Small intestine (tissue), 7 donors: ENCODE results near the gene ARHGEF2. TPM values are rescaled to one million over a fixed set of nuclear protein-coding genes. Genes with fewer than 3 reads are reported as not detected.

Source experiments
- DNase-seq, 2 donors: peaks; one replicate each; pipeline versions ENCODE4 v3.0.0 to v3.0.0-alpha.2; 2013
- FAIRE-seq: peaks from 2 replicates; lab custom pipeline; 2012; peaks lifted over from hg19 to GRCh38; lab: Jason Lieb, UNC
- H3K27ac ChIP-seq, 3 donors: one replicate each; pipeline ENCODE4 v1.5.1; 2013; ENCODE audit warnings: low read length in 2 of 3, mild to moderate bottlenecking in 2 of 3, control low read depth in 1 of 3, inconsistent platforms in 1 of 3, low read depth in 1 of 3, moderate library complexity in 1 of 3
- H3K27me3 ChIP-seq, 3 donors: one replicate each; pipeline ENCODE4 v1.6.1; 2013; ENCODE audit warnings: low read length in 3 of 3, inconsistent platforms in 1 of 3; ENCODE audit not compliant: control insufficient read depth in 3 of 3, insufficient read depth in 3 of 3
- H3K36me3 ChIP-seq, 3 donors: one replicate each; pipeline ENCODE4 v1.6.1; 2013; ENCODE audit warnings: low read length in 3 of 3, inconsistent platforms in 1 of 3, low read depth in 1 of 3, mild to moderate bottlenecking in 1 of 3, moderate library complexity in 1 of 3; ENCODE audit not compliant: control insufficient read depth in 3 of 3, insufficient read depth in 2 of 3
- H3K4me1 ChIP-seq, 3 donors: one replicate each; pipeline ENCODE4 v1.6.1; 2013; ENCODE audit warnings: low read length in 2 of 3, inconsistent platforms in 1 of 3, low read depth in 1 of 3, mild to moderate bottlenecking in 1 of 3, moderate library complexity in 1 of 3; ENCODE audit not compliant: control insufficient read depth in 3 of 3, insufficient read depth in 2 of 3
- H3K4me3 ChIP-seq, 3 donors: one replicate each; pipeline ENCODE4 v1.5.1; 2013; ENCODE audit warnings: low read length in 3 of 3, control low read depth in 1 of 3, inconsistent platforms in 1 of 3, low read depth in 1 of 3, mild to moderate bottlenecking in 1 of 3, moderate library complexity in 1 of 3
- H3K9me3 ChIP-seq, 2 donors: one replicate each; pipeline ENCODE4 v1.6.1; 2013; ENCODE audit warnings: low read depth in 1 of 2, low read length in 1 of 2; ENCODE audit not compliant: control insufficient read depth in 2 of 2, insufficient read depth in 1 of 2
- WGBS, 3 donors: extraction: QIAGEN DNeasy Blood & Tissue Kit; methylation state at CpG; one replicate each; pipeline ENCODE4 v1.1.7; 2013; 5-methylcytosine and 5-hydroxymethylcytosine counted together
- polyA plus RNA-seq, 4 donors: library from polyadenylated mRNA; stranded (reverse) in 3 of 4; unstranded in 1 of 4; fragments of 200-250 nt in 3 of 4; fragments of 120-200 nt in 1 of 4; gene quantifications; one replicate each; pipeline versions ENCODE4 v1.2.1 to v1.2.3, GENCODE V29; 2013
- donor health status: healthy with polysubstance abuse.
- donor health status: control.
- donor health status: control.
- donor health status: Bipolar disorder and iron deficiency.
- donor health status: healthy.

Gene ARHGEF2
- polyA plus RNA-seq, 4 donors, result 14.6 to 61.6 (median 38.2) TPM

- no peak for DNase-seq
- FAIRE-seq, result no peak
- Histone ChIP-seq H3K4me3 (no peak overlapping the region), H3K27ac (no peak overlapping the region), H3K9me3 (no peaks in the 10 kb centered on the region), H3K27me3 (no peaks in the 10 kb centered on the region), H3K36me3 (peaks cover 30 to 90% (median 34%) of the 10 kb centered on the region in 3 donors), H3K4me1 (peaks cover 0 to 3% (median 0%) of the 10 kb centered on the region in 3 donors)
- WGBS, 3 donors, result 94 to 96% (median 95%) methylated on average over 18 to 27 of the region's 27 CpGs
These were observed 27.5 kb downstream of the ARHGEF2 start for GRCh38 chr1:155950829-155951228.

DNA sequence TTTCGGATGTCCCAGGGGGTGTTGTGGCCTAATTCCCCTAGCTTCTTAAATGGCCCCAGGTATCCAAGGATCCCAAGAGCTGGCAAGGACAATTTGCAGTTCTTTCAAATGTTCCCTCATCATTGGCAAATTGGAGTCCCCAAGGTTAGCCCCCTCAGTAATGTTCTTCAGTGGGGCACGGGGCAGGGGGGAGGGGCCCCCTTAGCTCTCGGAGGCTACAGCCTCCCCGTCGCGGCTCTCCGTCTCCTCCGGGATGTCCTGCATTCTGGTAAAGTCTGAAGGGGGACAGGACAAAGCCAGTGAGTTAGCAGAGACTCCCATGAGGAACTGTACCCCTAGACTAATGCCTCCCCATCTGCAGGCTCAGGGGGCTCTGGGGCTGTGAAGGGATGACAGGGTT lies 30.6 kb downstream of the ARHGEF2 start:
- 94 to 96% (median 95%) methylated on average over 8 of the region's 8 CpGs for WGBS, 3 donors
- no peak overlapping the region for H3K4me3 ChIP-seq
- peaks cover 0 to 28% (median 5%) of the 10 kb centered on the region in 3 donors for H3K4me1 ChIP-seq
- DNase-seq (no peak), FAIRE-seq (no peak)
- no peaks in the 10 kb centered on the region for H3K27me3 ChIP-seq
- no peaks in the 10 kb centered on the region for H3K9me3 ChIP-seq
- peaks cover 27 to 72% (median 34%) of the 10 kb centered on the region in 3 donors for H3K36me3 ChIP-seq
- H3K27ac ChIP-seq, result no peak overlapping the region

- H3K36me3 ChIP-seq, result peaks cover 23 to 67% (median 33%) of the 10 kb centered on the region in 3 donors
- H3K4me1 ChIP-seq, result peaks cover 0 to 32% (median 5%) of the 10 kb centered on the region in 3 donors
- no peak for FAIRE-seq
- H3K4me3 ChIP-seq, result no peak overlapping the region
- no peaks in the 10 kb centered on the region for H3K27me3 ChIP-seq
- no peaks in the 10 kb centered on the region for H3K9me3 ChIP-seq
- DNase-seq, result no peak
- 77 to 78% (median 77%) methylated on average over 4 of the region's 4 CpGs for WGBS, 3 donors
- H3K27ac ChIP-seq, result peak overlapping the region in 2 of 3 donors; percentile 12
These were observed 31.1 kb downstream of the ARHGEF2 start for GRCh38 chr1:155947292-155947691.

DNA sequence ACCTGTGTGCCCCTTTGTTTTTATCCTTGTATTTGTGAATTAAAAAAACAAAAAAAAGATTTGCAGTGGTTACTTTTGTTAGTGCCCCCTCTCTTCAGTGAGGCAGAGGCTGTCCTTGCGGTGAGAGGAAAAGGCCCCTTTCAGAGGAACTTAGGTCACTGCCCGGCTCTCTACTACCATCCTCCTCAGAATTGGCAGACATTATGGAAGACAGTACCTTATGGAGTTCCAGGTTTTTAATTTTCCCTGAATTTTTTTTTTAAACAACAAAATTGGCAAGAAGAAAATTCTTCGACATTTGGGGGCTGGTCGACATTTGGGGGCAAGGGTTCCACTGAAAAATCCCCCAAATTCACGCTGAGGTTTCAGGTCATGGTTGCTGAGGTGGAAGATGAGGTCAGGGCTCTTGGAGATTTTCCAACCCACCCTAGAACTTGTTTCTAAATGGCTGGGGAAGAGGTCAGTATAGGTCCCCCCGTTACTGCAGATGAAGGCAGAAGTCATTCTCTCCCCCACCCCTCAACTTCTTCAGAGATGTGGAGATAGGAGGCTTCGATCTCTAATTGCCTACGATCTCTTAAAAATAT lies 31.6 kb downstream of the ARHGEF2 start:
- DNase-seq, result no peak
- no peak for FAIRE-seq
- Histone ChIP-seq H3K36me3 (peaks cover 19 to 62% (median 28%) of the 10 kb centered on the region in 3 donors), H3K9me3 (no peaks in the 10 kb centered on the region), H3K4me3 (no peak overlapping the region), H3K27ac (peak overlapping the region in 2 of 3 donors; percentile 56 to 58), H3K4me1 (peaks cover 0 to 38% (median 5%) of the 10 kb centered on the region in 3 donors), H3K27me3 (no peaks in the 10 kb centered on the region)
- 72 to 84% (median 78%) methylated on average over 8 of the region's 8 CpGs for WGBS, 3 donors

DNA sequence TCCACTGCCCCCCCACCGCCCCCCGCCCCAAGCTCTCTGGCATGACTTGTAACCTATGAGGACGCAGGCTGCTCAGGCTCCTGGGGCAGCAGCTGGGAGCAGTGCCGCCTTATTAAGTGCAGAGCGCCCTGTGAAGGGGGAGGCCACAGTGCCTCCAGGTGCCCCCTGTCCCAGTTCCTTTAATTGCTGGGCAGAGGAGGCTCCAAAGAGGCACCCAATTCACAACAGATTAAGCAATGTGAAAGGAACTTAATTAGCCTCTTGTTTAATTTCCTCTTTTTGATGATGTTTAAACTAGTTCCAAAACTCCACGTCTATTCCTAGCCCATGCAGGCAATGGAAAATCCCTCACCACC lies 33.9 kb downstream of the ARHGEF2 start:
- H3K36me3 ChIP-seq, result peaks cover 7 to 39% (median 10%) of the 10 kb centered on the region in 3 donors
- DNase-seq (no peak), FAIRE-seq (no peak)
- H3K27me3 ChIP-seq, result no peaks in the 10 kb centered on the region
- 14 to 35% (median 32%) methylated on average over 6 of the region's 6 CpGs for WGBS, 3 donors
- H3K9me3 ChIP-seq, result no peaks in the 10 kb centered on the region
- H3K27ac ChIP-seq, result peak overlapping the region in 1 of 3 donors; percentile 11
- H3K4me3 ChIP-seq, result no peak overlapping the region
- H3K4me1 ChIP-seq, result peaks cover 0 to 54% (median 9%) of the 10 kb centered on the region in 3 donors

DNA sequence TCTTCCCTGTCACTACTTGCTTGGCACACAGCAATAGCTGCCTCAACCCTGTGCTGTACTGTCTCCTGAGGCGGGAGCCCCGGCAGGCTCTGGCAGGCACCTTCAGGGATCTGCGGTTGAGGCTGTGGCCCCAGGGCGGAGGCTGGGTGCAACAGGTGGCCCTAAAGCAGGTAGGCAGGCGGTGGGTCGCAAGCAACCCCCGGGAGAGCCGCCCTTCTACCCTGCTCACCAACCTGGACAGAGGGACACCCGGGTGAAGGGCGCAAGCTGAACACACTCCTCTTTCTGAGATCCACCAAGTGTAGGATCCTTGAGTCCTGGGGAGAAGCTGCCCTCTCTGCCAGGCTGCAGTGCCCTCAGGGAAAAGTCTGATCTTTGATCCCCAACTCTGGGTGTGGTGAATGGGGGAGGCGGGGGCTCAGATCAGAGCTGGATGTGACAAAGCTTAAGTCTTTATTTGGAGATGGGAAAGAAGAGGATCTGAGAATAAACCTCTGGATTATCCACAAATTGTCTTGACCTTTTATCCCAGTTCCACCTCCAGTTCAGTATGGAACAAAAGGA lies 35.7 kb downstream of the ARHGEF2 start:
- Histone ChIP-seq H3K4me3 (peak overlapping the region in 1 of 3 donors; percentile 60), H3K27me3 (no peaks in the 10 kb centered on the region), H3K9me3 (no peaks in the 10 kb centered on the region), H3K4me1 (peaks cover 0 to 54% (median 9%) of the 10 kb centered on the region in 3 donors), H3K27ac (peak overlapping the region; percentile 86 to 95 (median 95)), H3K36me3 (peaks cover 4 to 24% (median 5%) of the 10 kb centered on the region in 3 donors)
- FAIRE-seq (no peak), DNase-seq (peak; percentile 58 to 91)
- WGBS, 3 donors, result 19 to 62% (median 41%) methylated on average over 11 of the region's 11 CpGs

DNA sequence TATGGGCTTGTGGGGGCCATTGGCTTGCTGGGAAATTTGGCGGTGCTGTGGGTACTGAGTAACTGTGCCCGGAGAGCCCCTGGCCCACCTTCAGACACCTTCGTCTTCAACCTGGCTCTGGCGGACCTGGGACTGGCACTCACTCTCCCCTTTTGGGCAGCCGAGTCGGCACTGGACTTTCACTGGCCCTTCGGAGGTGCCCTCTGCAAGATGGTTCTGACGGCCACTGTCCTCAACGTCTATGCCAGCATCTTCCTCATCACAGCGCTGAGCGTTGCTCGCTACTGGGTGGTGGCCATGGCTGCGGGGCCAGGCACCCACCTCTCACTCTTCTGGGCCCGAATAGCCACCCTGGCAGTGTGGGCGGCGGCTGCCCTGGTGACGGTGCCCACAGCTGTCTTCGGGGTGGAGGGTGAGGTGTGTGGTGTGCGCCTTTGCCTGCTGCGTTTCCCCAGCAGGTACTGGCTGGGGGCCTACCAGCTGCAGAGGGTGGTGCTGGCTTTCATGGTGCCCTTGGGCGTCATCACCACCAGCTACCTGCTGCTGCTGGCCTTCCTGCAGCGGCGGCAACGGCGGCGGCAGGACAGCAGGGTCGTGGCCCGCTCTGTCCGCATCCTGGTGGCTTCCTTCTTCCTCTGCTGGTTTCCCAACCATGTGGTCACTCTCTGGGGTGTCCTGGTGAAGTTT lies 36.4 kb downstream of the ARHGEF2 start:
- H3K36me3 ChIP-seq, result peaks cover 0 to 18% (median 4%) of the 10 kb centered on the region in 3 donors
- H3K4me3 ChIP-seq, result peak overlapping the region in 1 of 3 donors; percentile 60
- H3K4me1 ChIP-seq, result peaks cover 0 to 54% (median 9%) of the 10 kb centered on the region in 3 donors
- WGBS, 3 donors, result 42 to 67% (median 53%) methylated on average over 29 of the region's 29 CpGs
- FAIRE-seq, result no peak
- H3K9me3 ChIP-seq, result no peaks in the 10 kb centered on the region
- H3K27me3 ChIP-seq, result no peaks in the 10 kb centered on the region
- H3K27ac ChIP-seq, result peak overlapping the region; percentile 86 to 95 (median 95)
- DNase-seq, result no peak

DNA sequence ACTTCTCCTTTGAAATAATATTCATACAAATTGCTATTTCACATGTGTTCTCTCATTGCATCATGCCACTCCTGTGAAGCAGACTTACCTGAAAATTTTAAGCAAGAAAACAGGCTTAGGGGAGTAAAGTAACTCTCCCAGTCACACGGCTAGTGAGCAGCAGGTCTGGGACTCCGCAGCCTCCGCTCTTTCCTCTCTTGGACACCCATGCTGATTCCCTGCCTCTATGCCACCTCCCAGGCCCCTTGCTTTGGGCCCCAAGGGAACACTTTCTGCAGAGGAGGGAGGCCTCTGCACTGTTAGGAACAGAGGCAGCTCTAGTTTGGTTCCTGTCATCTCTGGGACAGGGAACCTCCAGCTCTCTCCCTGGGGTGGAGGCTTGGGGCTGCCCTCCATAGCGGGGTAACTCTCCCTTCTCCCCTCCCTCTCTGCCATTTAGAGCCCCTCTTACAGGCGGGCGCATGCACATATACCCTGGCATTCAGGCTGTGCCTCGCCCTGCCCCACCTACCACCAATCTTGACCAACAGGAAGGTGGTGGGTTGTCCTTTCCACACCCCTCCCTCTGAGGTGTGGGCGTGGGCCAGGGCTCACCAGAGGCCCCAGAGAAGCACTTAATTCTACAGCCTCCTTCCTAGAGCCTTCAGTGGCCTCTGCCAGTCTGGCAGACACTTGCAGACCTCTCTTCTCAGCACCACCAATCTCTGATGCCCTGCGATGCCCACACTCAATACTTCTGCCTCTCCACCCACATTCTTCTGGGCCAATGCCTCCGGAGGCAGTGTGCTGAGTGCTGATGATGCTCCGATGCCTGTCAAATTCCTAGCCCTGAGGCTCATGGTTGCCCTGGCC lies 37.1 kb downstream of the ARHGEF2 start, which contains the start of gene RXFP4:
RXFP4 (plus strand) TSS at position 646 of the 852 bp plus-strand sequence; CDS start at position 718, 72 bp downstream.
- FAIRE-seq (no peak), DNase-seq (peak; percentile 62 to 88)
- Histone ChIP-seq H3K27me3 (no peaks in the 10 kb centered on the region), H3K4me1 (peaks cover 0 to 54% (median 9%) of the 10 kb centered on the region in 3 donors), H3K9me3 (no peaks in the 10 kb centered on the region), H3K4me3 (peak within 1 kb of the TSS in 1 of 3 donors; percentile 60), H3K36me3 (peaks cover 0 to 10% (median 0%) of the 10 kb centered on the region in 3 donors), H3K27ac (peak within 1 kb of the TSS; percentile 86 to 95 (median 95))
- 18 to 44% (median 31%) methylated on average over 11 of the region's 11 CpGs for WGBS, 3 donors
